H9 (cell line): ENCODE data around the gene CDKAL1. TPM values are rescaled to one million over a fixed set of nuclear protein-coding genes. Genes with fewer than 3 reads are reported as not detected.

Experiments used
- DNase-seq: peaks from one replicate; pipeline ENCODE4 v3.0.0-alpha.2; 2017
- H2AFZ ChIP-seq: one replicate; pipeline ENCODE4 v1.6.1; 2013; ENCODE audit warnings: mild to moderate bottlenecking, low read length, control low read depth, moderate library complexity
- H2AK5ac ChIP-seq: 2 replicates; pipeline ENCODE4 v1.6.1; 2013; ENCODE audit warnings: low read length, control low read depth, mixed read lengths; ENCODE audit not compliant: insufficient read length
- H2BK120ac ChIP-seq: one replicate; pipeline ENCODE4 v1.6.1; 2013; ENCODE audit warnings: low read depth, mild to moderate bottlenecking, low read length, control low read depth, inconsistent platforms; ENCODE audit not compliant: poor library complexity, severe bottlenecking
- H2BK12ac ChIP-seq: 2 replicates; pipeline ENCODE4 v1.6.1; 2013; ENCODE audit warnings: low read length, control low read depth, mixed read lengths, low read depth; ENCODE audit not compliant: insufficient read length
- H2BK15ac ChIP-seq: 2 replicates; pipeline ENCODE4 v1.6.1; 2013; ENCODE audit warnings: low read depth, low read length, control low read depth
- H2BK20ac ChIP-seq: one replicate; pipeline ENCODE4 v1.6.1; 2013; ENCODE audit warnings: low read depth, mild to moderate bottlenecking, low read length, control low read depth, inconsistent platforms; ENCODE audit not compliant: poor library complexity, severe bottlenecking
- H2BK5ac ChIP-seq: 2 replicates; pipeline ENCODE4 v1.6.1; 2013; ENCODE audit warnings: low read length, control low read depth, mixed read lengths; ENCODE audit not compliant: insufficient read length
- H3K14ac ChIP-seq: 2 replicates; pipeline ENCODE4 v1.6.1; 2013; ENCODE audit warnings: low read length, control low read depth; ENCODE audit not compliant: insufficient read depth
- H3K18ac ChIP-seq: 2 replicates; pipeline ENCODE4 v1.6.1; 2013; ENCODE audit warnings: low read depth, mild to moderate bottlenecking, mixed read lengths, low read length, control low read depth; ENCODE audit not compliant: insufficient read length
- H3K23ac ChIP-seq: 2 replicates; pipeline ENCODE4 v1.6.1; 2013; ENCODE audit warnings: low read length, control low read depth, mixed read lengths, low read depth; ENCODE audit not compliant: insufficient read length
- H3K23me2 ChIP-seq: 2 replicates; pipeline ENCODE4 v1.6.1; 2013; ENCODE audit warnings: low read depth, mild to moderate bottlenecking, mixed read lengths, low read length, control low read depth; ENCODE audit not compliant: insufficient read length, poor library complexity, severe bottlenecking
- H3K27ac ChIP-seq: 2 replicates; pipeline ENCODE4 v1.5.1; 2013; ENCODE audit warnings: low read length, control low read depth, mixed read lengths, low read depth; ENCODE audit not compliant: insufficient read length
- H3K27me3 ChIP-seq: 2 replicates; pipeline ENCODE4 v1.6.1; 2013; ENCODE audit warnings: low read length, control low read depth, inconsistent platforms; ENCODE audit not compliant: insufficient read depth
- H3K4ac ChIP-seq: 2 replicates; pipeline ENCODE4 v1.6.1; 2013; ENCODE audit warnings: low read depth, mild to moderate bottlenecking, control low read depth, inconsistent platforms, low read length, moderate library complexity
- H3K4me1 ChIP-seq: 2 replicates; pipeline ENCODE4 v1.6.1; 2013; ENCODE audit warnings: low read length, control low read depth, inconsistent platforms; ENCODE audit not compliant: insufficient read depth
- H3K4me2 ChIP-seq: 2 replicates; pipeline ENCODE4 v1.6.1; 2013; ENCODE audit warnings: low read length, control low read depth, mixed read lengths; ENCODE audit not compliant: insufficient read length, insufficient read depth
- H3K56ac ChIP-seq: 2 replicates; pipeline ENCODE4 v1.6.1; 2013; ENCODE audit warnings: low read depth, mild to moderate bottlenecking, mixed read lengths, low read length, control low read depth; ENCODE audit not compliant: insufficient read length
- H3K79me1 ChIP-seq: 2 replicates; pipeline ENCODE4 v1.6.1; 2013; ENCODE audit warnings: low read depth, mild to moderate bottlenecking, moderate library complexity, low read length, control low read depth, inconsistent platforms; ENCODE audit not compliant: insufficient read depth, poor library complexity, severe bottlenecking
- H3K79me2 ChIP-seq: 2 replicates; pipeline ENCODE4 v1.6.1; 2013; ENCODE audit warnings: low read length, control low read depth, inconsistent platforms; ENCODE audit not compliant: insufficient read depth
- H3K9ac ChIP-seq: 2 replicates; pipeline ENCODE4 v1.6.1; 2013; ENCODE audit warnings: low read length, control low read depth, mixed read lengths; ENCODE audit not compliant: insufficient read length; ENCODE audit errors: extremely low read depth
- H3K9me3 ChIP-seq: one replicate; pipeline ENCODE4 v1.6.1; 2013; ENCODE audit warnings: low read depth, low read length, inconsistent platforms; ENCODE audit not compliant: control insufficient read depth
- H3T11ph ChIP-seq: one replicate; pipeline ENCODE4 v1.6.1; 2013; ENCODE audit warnings: mild to moderate bottlenecking, low read length, control low read depth, inconsistent platforms
- H4K20me1 ChIP-seq: one replicate; pipeline ENCODE4 v1.6.1; 2013; ENCODE audit not compliant: control insufficient read depth, insufficient read length, insufficient read depth
- H4K5ac ChIP-seq: 2 replicates; pipeline ENCODE4 v1.6.1; 2013; ENCODE audit warnings: low read depth, mild to moderate bottlenecking, mixed read lengths, low read length, control low read depth; ENCODE audit not compliant: insufficient read length
- H4K8ac ChIP-seq: replicated peaks from 2 replicates; pipeline ENCODE4 v1.6.1; 2013; ENCODE audit warnings: low read length, control low read depth, mixed read lengths, low read depth; ENCODE audit not compliant: insufficient read length
- H4K91ac ChIP-seq: 2 replicates; pipeline ENCODE4 v1.6.1; 2013; ENCODE audit warnings: low read depth, mild to moderate bottlenecking, moderate library complexity, mixed read lengths, low read length, control low read depth; ENCODE audit not compliant: insufficient read length
- H3K27ac Mint-ChIP-seq, 3 experiments: 2 replicates in 2 of 3; 3 replicates in 1 of 3; pipeline ENCODE4 v1.8.0; 2020 to 2021; ENCODE audit warnings: mixed read lengths in 3 of 3, mild to moderate bottlenecking in 1 of 3, moderate library complexity in 1 of 3
- H3K27me3 Mint-ChIP-seq: 2 replicates; pipeline ENCODE4 v1.8.0; 2021; ENCODE audit warnings: low read depth, mild to moderate bottlenecking, moderate library complexity, mixed read lengths
- H3K36me3 Mint-ChIP-seq, 3 experiments: 2 replicates in 2 of 3; 3 replicates in 1 of 3; pipeline ENCODE4 v1.8.0; 2020 to 2021; ENCODE audit warnings: low read depth in 3 of 3, mixed read lengths in 3 of 3; ENCODE audit not compliant: insufficient read depth in 1 of 3
- H3K4me1 Mint-ChIP-seq, 2 experiments: 2 replicates each; pipeline ENCODE4 v1.8.0; 2020; ENCODE audit warnings: mixed read lengths in 2 of 2
- H3K4me3 Mint-ChIP-seq, 2 experiments: 2 replicates in 1 of 2; 3 replicates in 1 of 2; pipeline ENCODE4 v1.8.0; 2020 to 2021; ENCODE audit warnings: mild to moderate bottlenecking in 2 of 2, mixed read lengths in 2 of 2, moderate library complexity in 1 of 2
- H3K9me3 Mint-ChIP-seq, 2 experiments: 2 replicates in 1 of 2; 3 replicates in 1 of 2; pipeline ENCODE4 v1.8.0; 2020; ENCODE audit warnings: mild to moderate bottlenecking in 2 of 2, mixed read lengths in 2 of 2, moderate library complexity in 1 of 2
- WGBS: extraction: QIAGEN DNeasy Blood & Tissue Kit; methylation state at CpG from one replicate; pipeline ENCODE4 v1.1.7; 2013; ENCODE audit warnings: missing lambda C conversion rate, low lambda C conversion rate, mixed read lengths; ENCODE audit not compliant: insufficient read length; ENCODE audit errors: extremely low coverage; 5-methylcytosine and 5-hydroxymethylcytosine counted together
- total RNA-seq: library from RNA; stranded (reverse); gene quantifications from 2 replicates; pipeline ENCODE4 v1.2.1, GENCODE V29; 2021
- TF ChIP-seq, protein P1 (sequence below): fragments of 200-600 bp; sonication (generic); conservative IDR thresholded peaks from 3 replicates; pipeline ENCODE4 v1.8.0; 2021; ENCODE audit warnings: antibody characterized with exemption, mild to moderate bottlenecking

The CDKAL1 gene
- total RNA-seq, 1 experiment from 2014 or later: 23.0 TPM

DNA sequence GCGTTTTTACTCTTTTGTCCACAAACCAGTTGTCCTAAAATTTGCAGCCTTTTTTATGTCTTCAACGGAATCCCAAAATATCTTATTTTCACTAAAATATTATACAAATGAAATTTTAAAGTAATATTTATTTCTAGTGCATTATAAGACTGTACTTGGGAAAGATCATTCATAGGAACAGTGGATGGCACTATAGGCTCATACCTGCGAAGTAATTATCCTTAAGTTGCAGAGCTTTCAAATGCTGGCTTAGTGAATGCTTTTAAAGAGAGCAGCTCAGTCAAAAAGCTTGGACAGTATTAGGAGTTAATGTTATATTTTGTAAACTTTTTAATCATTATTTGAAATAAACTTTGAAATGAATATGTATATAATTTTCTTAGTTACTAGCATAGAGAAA, 254.9 kb downstream of the CDKAL1 start:
- Histone ChIP-seq H3K23ac (no peak overlapping the region), H2AK5ac (no peak overlapping the region), H2BK120ac (no peak overlapping the region), H4K91ac (no peak overlapping the region), H3K9ac (no peak overlapping the region), H3K27me3 (no peaks in the 10 kb centered on the region), H3K27ac (no peak overlapping the region), H3K4ac (no peak overlapping the region), H4K8ac (no peak overlapping the region), H2BK5ac (no peak overlapping the region), H3K9me3 (no peaks in the 10 kb centered on the region), H3K23me2 (no peaks in the 10 kb centered on the region), H3T11ph (no peak overlapping the region), H3K79me2 (no peaks in the 10 kb centered on the region), H3K56ac (no peak overlapping the region), H3K14ac (no peak overlapping the region), H4K5ac (no peak overlapping the region), H2BK12ac (no peak overlapping the region), H2BK20ac (no peak overlapping the region), H2AFZ (no peak overlapping the region), H2BK15ac (no peak overlapping the region), H3K4me1 (no peaks in the 10 kb centered on the region), H3K79me1 (no peaks in the 10 kb centered on the region), H4K20me1 (no peaks in the 10 kb centered on the region), H3K4me2 (no peak overlapping the region), H3K18ac (no peak overlapping the region)
- TF ChIP-seq, protein P1, sequence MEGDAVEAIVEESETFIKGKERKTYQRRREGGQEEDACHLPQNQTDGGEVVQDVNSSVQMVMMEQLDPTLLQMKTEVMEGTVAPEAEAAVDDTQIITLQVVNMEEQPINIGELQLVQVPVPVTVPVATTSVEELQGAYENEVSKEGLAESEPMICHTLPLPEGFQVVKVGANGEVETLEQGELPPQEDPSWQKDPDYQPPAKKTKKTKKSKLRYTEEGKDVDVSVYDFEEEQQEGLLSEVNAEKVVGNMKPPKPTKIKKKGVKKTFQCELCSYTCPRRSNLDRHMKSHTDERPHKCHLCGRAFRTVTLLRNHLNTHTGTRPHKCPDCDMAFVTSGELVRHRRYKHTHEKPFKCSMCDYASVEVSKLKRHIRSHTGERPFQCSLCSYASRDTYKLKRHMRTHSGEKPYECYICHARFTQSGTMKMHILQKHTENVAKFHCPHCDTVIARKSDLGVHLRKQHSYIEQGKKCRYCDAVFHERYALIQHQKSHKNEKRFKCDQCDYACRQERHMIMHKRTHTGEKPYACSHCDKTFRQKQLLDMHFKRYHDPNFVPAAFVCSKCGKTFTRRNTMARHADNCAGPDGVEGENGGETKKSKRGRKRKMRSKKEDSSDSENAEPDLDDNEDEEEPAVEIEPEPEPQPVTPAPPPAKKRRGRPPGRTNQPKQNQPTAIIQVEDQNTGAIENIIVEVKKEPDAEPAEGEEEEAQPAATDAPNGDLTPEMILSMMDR: peak; percentile 35; the same call in 2 of the 3 replicates
- no peak for DNase-seq
- Mint-ChIP-seq H3K9me3 (no peaks in the 10 kb centered on the region), H3K36me3 (peaks cover 0 to 6% (median 4%) of the 10 kb centered on the region in 3 experiments; a peak in 4 of 7 replicates), H3K27me3 (no peaks in the 10 kb centered on the region), H3K27ac (no peak overlapping the region), H3K4me1 (peaks cover 12 to 15% of the 10 kb centered on the region in 2 experiments), H3K4me3 (no peak overlapping the region)
- no CpG with 5 or more reads among the region's 3 CpGs for WGBS
